Activated CD4-positive, CD25-positive, alpha-beta regulatory T cell treated with anti-CD3 and anti-CD28 coated beads, Interleukin-2, amount 50 U/mL, for 24 hours (primary cell): Measurements from ENCODE around the gene IRS2.
"Not testable (repeated sequence)": the region's sequence is repeated elsewhere in the genome, so short reads cannot be mapped to it uniquely, and the experiment has no call there.

Source experiments
- ATAC-seq, 2 donors: fragments of 150-1000 bp; cut with Tn5 transposase; one replicate each; pipeline ENCODE4 v1.10.0; 2021; ENCODE audit warnings: mild to moderate bottlenecking in 1 of 2, moderate library complexity in 1 of 2

The IRS2 gene, protein sequence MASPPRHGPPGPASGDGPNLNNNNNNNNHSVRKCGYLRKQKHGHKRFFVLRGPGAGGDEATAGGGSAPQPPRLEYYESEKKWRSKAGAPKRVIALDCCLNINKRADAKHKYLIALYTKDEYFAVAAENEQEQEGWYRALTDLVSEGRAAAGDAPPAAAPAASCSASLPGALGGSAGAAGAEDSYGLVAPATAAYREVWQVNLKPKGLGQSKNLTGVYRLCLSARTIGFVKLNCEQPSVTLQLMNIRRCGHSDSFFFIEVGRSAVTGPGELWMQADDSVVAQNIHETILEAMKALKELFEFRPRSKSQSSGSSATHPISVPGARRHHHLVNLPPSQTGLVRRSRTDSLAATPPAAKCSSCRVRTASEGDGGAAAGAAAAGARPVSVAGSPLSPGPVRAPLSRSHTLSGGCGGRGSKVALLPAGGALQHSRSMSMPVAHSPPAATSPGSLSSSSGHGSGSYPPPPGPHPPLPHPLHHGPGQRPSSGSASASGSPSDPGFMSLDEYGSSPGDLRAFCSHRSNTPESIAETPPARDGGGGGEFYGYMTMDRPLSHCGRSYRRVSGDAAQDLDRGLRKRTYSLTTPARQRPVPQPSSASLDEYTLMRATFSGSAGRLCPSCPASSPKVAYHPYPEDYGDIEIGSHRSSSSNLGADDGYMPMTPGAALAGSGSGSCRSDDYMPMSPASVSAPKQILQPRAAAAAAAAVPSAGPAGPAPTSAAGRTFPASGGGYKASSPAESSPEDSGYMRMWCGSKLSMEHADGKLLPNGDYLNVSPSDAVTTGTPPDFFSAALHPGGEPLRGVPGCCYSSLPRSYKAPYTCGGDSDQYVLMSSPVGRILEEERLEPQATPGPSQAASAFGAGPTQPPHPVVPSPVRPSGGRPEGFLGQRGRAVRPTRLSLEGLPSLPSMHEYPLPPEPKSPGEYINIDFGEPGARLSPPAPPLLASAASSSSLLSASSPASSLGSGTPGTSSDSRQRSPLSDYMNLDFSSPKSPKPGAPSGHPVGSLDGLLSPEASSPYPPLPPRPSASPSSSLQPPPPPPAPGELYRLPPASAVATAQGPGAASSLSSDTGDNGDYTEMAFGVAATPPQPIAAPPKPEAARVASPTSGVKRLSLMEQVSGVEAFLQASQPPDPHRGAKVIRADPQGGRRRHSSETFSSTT (N-terminal part only)

GRCh38 chr13:109786457-109787134 is at the start of gene IRS2:
Gene IRS2 (minus strand): TSS chr13:109786583. CDS start chr13:109786053, 530 bp downstream.
- ATAC-seq, result peak; percentile 95

DNA sequence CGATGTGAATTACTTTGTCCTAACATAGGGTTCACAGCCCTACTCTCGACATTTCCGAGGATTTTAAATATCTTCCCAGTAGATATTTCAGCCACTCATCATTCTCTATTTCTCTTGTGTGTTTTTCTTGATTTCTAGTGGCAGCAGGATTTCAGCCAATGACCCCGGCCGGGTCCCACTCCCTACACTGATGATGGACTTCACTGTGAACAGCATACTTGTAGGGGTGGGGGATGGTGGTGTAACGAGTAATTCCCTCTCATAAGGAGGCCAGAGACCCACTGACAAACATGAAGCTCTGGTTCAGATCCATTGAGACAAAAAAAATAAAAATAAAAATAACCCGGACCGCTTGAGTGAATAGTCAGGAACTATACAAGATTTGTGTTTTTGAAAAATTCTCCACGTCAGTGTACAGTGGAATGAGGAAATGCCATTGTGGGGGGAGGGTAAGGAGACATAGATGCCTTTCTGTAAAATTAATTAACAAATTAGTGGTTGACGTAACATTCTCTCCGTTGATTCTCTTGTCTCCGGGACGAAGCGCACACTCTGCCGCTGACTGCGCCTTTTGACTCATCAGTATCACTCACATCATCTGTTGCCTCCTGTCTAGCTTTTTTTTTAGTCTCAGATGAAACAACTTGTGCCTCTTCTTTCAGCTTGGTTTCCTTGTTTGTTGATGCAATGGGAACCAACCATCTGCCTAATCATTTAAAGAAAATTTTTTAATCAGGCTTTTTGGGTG is 48.8 kb upstream of the IRS2 start:
- ATAC-seq, result no peak

- no peak for ATAC-seq
Measured at GRCh38 chr13:109833940-109834339, 47.6 kb upstream of the IRS2 start.

DNA sequence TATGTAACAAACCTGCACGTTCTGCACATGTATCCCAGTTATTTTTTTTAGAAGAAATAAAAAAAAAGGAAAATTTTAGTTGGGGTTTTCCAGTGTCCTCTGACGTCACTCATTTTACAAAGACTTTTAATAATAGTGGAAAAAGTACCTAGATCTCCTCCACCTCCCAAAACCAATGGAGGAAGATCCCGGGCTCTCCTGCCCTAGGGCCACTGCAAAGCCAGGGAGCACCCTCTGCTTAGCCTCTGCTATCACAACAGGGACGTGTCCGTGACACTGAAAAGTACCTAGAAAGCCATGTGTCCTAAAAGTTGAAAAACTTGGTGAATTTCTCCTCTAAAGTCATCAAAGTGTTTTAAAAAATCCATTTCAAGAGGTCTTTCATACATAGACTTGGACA is 46.7 kb upstream of the IRS2 start:
- ATAC-seq, result no peak

DNA sequence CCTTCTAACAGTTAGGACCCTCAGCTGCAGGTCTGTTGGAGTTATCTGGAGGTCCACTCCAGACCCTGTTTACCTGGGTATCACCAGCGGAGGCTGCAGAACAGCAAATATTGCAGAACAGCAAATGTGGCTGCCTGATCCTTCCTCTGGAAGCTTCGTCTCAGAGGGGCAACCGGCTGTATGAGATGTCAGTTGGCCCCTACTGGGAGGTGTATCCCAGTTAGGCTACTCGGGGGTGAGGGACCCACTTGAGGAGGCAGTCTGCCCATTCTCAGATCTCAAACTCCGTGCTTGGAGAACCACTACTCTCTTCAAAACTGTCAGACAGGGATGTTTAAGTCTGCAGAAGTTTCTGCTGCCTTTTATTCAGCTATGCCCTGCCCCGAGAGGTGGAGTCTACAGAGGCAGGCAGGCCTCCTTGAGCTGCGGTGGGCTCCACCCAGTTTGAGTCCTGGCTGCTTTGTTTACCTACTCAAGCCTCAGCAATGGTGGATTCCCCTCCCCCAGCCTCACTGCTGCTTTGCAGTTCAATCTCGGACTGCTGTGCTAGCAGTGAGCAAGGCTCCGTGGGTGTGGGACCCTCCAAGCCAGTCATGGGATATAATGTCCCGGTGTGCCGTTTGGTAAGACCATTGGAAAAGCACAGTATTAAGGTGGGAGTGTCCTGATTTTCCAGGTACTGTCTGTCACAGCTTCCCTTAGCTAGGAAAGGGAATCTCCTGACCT is 42.4 kb upstream of the IRS2 start:
- ATAC-seq, result not testable (repeated sequence)

DNA sequence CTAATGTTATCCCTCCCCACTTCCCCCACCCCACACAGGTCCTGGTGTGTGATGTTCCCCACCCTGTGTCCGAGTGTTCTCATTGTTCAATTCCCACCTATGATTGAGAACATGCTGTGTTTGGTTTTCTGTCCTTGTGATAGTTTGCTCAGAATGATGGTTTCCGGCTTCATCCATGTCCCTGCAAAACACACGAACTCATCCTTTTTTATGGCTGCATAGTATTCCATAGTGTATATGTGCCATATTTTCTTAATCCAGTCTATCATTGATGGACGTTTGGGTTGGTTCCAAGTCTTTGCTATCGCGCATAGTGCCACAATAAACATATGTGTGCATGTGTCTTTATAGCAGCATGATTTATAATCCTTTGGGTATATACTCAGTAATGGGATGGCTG is 36.8 kb upstream of the IRS2 start:
- ATAC-seq, result not testable (repeated sequence)

DNA sequence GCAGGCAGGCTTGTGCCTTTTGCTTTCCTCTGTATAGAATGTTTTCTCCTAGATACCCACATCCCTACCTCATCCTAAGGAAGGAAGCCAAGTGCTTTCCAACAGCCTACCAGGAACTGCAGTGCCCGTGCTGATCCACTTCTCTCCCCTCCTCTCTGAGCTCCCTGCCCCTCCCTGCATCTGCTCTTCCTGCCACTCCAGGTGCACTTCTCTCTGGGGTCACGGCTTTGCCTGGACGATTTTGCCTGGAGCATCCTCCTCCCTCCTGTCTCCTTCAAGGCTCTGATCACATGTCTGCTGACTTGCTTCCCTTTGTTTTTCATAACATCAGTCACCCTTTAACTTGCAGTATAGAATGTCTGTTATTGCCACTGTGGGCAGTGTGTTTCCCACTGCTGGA is 34.7 kb upstream of the IRS2 start:
- no peak for ATAC-seq

DNA sequence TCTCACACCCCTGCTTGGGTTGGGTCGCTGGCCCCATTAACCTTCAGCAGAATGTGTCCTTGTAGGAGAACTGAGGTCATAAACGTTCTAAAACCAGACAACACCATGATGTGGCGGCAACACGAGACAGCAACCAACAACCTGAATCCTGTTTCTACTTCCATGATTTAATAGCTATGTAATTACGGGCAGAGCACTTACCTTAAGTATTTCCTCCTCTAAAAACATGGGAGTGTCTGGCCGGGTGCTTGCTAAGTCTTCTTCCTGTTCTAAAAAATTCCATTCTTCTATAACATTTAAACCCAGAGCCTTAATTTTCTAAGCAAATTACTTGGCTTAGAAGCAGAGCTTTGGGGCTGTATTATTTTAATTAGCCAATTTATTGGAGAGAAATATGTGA is 33.5 kb upstream of the IRS2 start:
- no peak for ATAC-seq

- ATAC-seq, result no peak
Measured at GRCh38 chr13:109818886-109819285, 32.5 kb upstream of the IRS2 start.

- ATAC-seq, result no peak
Measured at GRCh38 chr13:109817591-109818535, 31.5 kb upstream of the IRS2 start.

GRCh38 chr13:109816808-109817203 is 30.4 kb upstream of the IRS2 start:
- no peak for ATAC-seq

DNA sequence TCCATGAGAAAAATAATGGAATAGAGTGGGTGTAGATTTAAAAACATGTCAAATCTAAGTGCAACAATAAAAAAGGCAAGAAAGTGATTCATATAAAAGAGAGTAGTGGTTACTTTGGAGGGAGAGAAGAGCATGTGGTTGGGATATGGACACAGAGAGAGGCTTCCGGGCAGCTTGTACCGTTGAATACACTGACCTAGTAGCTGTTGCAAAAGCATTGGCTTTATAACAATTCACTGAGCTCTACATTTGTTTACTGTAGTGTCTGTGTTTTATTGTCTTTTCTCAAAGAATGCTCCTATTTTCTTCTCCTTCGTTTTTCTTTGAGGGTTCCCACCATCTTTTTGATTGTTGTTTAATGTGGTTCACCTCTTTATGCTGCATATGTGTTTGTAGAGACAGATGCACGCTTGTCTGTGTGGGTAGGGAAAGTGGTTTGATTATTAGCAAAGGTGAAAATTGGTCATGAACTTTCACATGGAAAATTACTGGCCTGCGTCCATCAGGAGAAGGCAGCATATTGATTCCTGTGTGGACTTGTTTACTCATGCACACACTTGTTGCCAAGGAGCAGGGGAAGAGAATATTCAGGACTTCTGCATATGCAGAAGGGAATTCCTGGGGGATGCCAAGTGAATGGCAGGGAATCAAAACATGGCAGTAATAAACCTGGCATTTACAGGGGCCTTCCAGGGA is 29.9 kb upstream of the IRS2 start:
- ATAC-seq, result no peak

DNA sequence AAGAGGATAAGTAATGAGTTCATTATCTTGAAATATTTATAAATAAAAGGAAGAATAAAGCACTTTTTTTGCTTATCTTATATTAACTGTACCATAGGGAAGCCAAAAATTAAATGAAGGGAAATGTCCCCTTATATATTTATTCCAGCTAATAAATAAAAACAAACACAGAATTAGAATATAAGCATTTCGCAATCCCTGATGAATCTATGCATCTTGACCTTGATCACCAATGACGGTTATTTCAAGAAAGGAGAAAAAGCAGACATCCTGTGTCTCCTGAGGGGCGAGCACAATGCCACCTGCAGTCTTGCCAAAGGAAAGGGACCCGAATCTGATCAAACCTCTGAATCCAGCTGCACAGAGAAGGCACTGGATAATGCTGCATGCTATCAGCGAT is 29.3 kb upstream of the IRS2 start:
- ATAC-seq, result no peak

DNA sequence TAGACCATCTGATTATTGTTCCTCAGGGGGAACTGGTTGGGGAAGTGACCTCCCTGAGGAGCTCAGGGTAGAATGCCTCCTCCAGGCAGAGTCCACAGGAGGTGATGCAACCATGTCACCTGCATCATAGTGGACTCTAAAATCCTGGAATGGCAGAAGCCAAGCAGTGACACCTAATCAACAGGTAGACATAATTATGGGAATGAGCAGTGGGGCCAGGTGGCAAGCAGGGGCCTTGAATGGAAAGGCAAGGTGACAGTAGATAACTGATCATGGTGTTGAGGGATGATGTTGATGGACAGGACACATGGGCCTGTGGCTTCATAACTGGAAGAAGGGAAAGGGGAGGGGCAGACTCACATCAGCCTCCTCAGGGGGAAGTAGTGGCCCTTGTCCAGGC is 27.3 kb upstream of the IRS2 start:
- ATAC-seq, result no peak

GRCh38 chr13:109812382-109812781 is 26.0 kb upstream of the IRS2 start:
- ATAC-seq, result no peak

GRCh38 chr13:109810761-109811510 is 24.6 kb upstream of the IRS2 start:
- ATAC-seq, result no peak

- no peak for ATAC-seq
Measured at GRCh38 chr13:109809216-109809932, 23.0 kb upstream of the IRS2 start.

- no peak for ATAC-seq
Measured at GRCh38 chr13:109807345-109807744, 21.0 kb upstream of the IRS2 start.
